GM21423 (cell line): ENCODE results near the gene DUSP16.
"Not testable (repeated sequence)": the region's sequence is repeated elsewhere in the genome, so short reads cannot be mapped to it uniquely, and the experiment has no call there.

Experiments
- ATAC-seq: cut with Tn5 transposase; IDR thresholded peaks from one replicate; pipeline ENCODE4 v1.9.1; 2021; ENCODE audit warnings: mild to moderate bottlenecking, moderate library complexity; ENCODE audit not compliant: unreplicated experiment

The DUSP16 gene

GRCh38 chr12:12523229-12523628 lies 39.4 kb downstream of the DUSP16 start:
- ATAC-seq: no peak

GRCh38 chr12:12522657-12523056 lies 40.0 kb downstream of the DUSP16 start:
- ATAC-seq: not testable (repeated sequence)

GRCh38 chr12:12521888-12522287 lies 40.8 kb downstream of the DUSP16 start:
- ATAC-seq: no peak

- ATAC-seq: no peak
Measured at GRCh38 chr12:12521044-12521485, 41.6 kb downstream of the DUSP16 start.

GRCh38 chr12:12520273-12520672 lies 42.4 kb downstream of the DUSP16 start:
- no peak for ATAC-seq

GRCh38 chr12:12519354-12519998 lies 43.2 kb downstream of the DUSP16 start:
- no peak for ATAC-seq

- ATAC-seq: no peak
Measured at GRCh38 chr12:12518919-12519318, 43.7 kb downstream of the DUSP16 start.

- no peak for ATAC-seq
Measured at GRCh38 chr12:12518464-12518845, 44.2 kb downstream of the DUSP16 start.

GRCh38 chr12:12513416-12514006 lies 49.2 kb downstream of the DUSP16 start:
- ATAC-seq: no peak

GRCh38 chr12:12511895-12512711 lies 50.6 kb downstream of the DUSP16 start:
- no peak for ATAC-seq

GRCh38 chr12:12511021-12511783 lies 51.5 kb downstream of the DUSP16 start:
- no peak for ATAC-seq

GRCh38 chr12:12510551-12510950 lies 52.1 kb downstream of the DUSP16 start:
- ATAC-seq: no peak

GRCh38 chr12:12510141-12510540 lies 52.5 kb downstream of the DUSP16 start:
- no peak for ATAC-seq

- ATAC-seq: no peak
Measured at GRCh38 chr12:12508612-12509011, 54.1 kb downstream of the DUSP16 start.

- no peak for ATAC-seq
Measured at GRCh38 chr12:12507121-12507520, 55.5 kb downstream of the DUSP16 start.

- ATAC-seq: no peak
Measured at GRCh38 chr12:12506496-12506890, 56.2 kb downstream of the DUSP16 start.

- ATAC-seq: peak; percentile 88
Measured at GRCh38 chr12:12505544-12506495, 56.8 kb downstream of the DUSP16 start.

- ATAC-seq: no peak
Measured at GRCh38 chr12:12503384-12504078, 59.1 kb downstream of the DUSP16 start.

- no peak for ATAC-seq
Measured at GRCh38 chr12:12502815-12503151, 59.9 kb downstream of the DUSP16 start.
